GM19452 (cell line): ENCODE results near the gene PACRG.
"Not testable (repeated sequence)": the region's sequence is repeated elsewhere in the genome, so short reads cannot be mapped to it uniquely, and the experiment has no call there.

Experiments
- ATAC-seq: cut with Tn5 transposase; IDR thresholded peaks from one replicate; pipeline ENCODE4 v1.9.1; 2021; ENCODE audit not compliant: unreplicated experiment

The PACRG gene

GRCh38 chr6:162922563-162923166, 194.9 kb downstream of the PACRG start:
- ATAC-seq: no peak

- no peak for ATAC-seq
Measured at GRCh38 chr6:162934844-162935243, 207.1 kb downstream of the PACRG start.

- no peak for ATAC-seq
Measured at GRCh38 chr6:162940426-162940825, 212.7 kb downstream of the PACRG start.

GRCh38 chr6:162941128-162941527, 213.4 kb downstream of the PACRG start:
- ATAC-seq: no peak

GRCh38 chr6:162942866-162943265, 215.1 kb downstream of the PACRG start:
- ATAC-seq: no peak

- no peak for ATAC-seq
Measured at GRCh38 chr6:162943369-162943768, 215.6 kb downstream of the PACRG start.

- no peak for ATAC-seq
Measured at GRCh38 chr6:162951164-162951743, 223.5 kb downstream of the PACRG start.

- ATAC-seq: no peak
Measured at GRCh38 chr6:162952423-162952822, 224.6 kb downstream of the PACRG start.

- no peak for ATAC-seq
Measured at GRCh38 chr6:162957062-162957461, 229.3 kb downstream of the PACRG start.

- no peak for ATAC-seq
Measured at GRCh38 chr6:162960679-162961457, 233.1 kb downstream of the PACRG start.

GRCh38 chr6:162962093-162962492, 234.3 kb downstream of the PACRG start:
- no peak for ATAC-seq

- no peak for ATAC-seq
Measured at GRCh38 chr6:162963861-162964260, 236.1 kb downstream of the PACRG start.

GRCh38 chr6:162964488-162965140, 236.8 kb downstream of the PACRG start:
- no peak for ATAC-seq

- no peak for ATAC-seq
Measured at GRCh38 chr6:162965366-162965765, 237.6 kb downstream of the PACRG start.

GRCh38 chr6:162970246-162970645, 242.5 kb downstream of the PACRG start:
- no peak for ATAC-seq

- no peak for ATAC-seq
Measured at GRCh38 chr6:162971356-162971755, 243.6 kb downstream of the PACRG start.

GRCh38 chr6:162973151-162973872, 245.5 kb downstream of the PACRG start:
- no peak for ATAC-seq

GRCh38 chr6:162973980-162974379, 246.2 kb downstream of the PACRG start:
- no peak for ATAC-seq

GRCh38 chr6:162974685-162975084, 246.9 kb downstream of the PACRG start:
- ATAC-seq: no peak

GRCh38 chr6:162976141-162976540, 248.4 kb downstream of the PACRG start:
- ATAC-seq: no peak

- ATAC-seq: not testable (repeated sequence)
Measured at GRCh38 chr6:162983234-162983633, 255.5 kb downstream of the PACRG start.
